SU-DHL-6 (cell line): ENCODE measurements around the gene CEP78.
"Not testable (repeated sequence)": the region's sequence is repeated elsewhere in the genome, so short reads cannot be mapped to it uniquely, and the experiment has no call there.

Experiments used
- EZH2phosphoT487 ChIP-seq: fragments of 200-600 bp; sonication (generic), shearing (Covaris generic); conservative IDR thresholded peaks from 2 replicates; pipeline ENCODE4 v1.6.1; 2018; ENCODE audit warnings: mild to moderate bottlenecking, antibody characterized with exemption, low read length, moderate library complexity, mixed read lengths
- TF ChIP-seq, protein P1 (sequence below): fragments of 200-600 bp; sonication (generic); IDR thresholded peaks from one replicate; pipeline ENCODE4 v1.5.1; 2017; ENCODE audit warnings: antibody characterized with exemption, mild to moderate bottlenecking, low read length, moderate library complexity; ENCODE audit not compliant: insufficient read depth, poor library complexity, severe bottlenecking

DNA sequence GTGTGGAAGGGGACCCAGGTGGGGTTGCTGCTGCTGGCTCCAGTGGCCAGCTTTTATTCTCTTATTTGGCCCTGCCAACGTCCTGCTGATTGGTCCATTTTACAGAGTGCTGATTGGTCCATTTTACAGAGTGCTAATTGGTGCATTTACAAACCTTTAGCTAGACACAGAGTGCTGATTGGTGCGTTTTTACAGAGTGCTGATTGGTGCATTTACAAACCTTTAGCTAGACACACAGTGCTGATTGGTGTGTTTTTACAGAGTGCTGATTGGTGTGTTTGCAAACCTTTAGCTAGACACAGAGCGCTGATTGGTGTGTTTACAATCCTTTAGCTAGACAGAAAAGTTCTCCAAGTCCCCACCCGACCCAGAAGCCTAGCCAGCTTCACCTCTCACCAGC is 48.3 kb downstream of the CEP78 start:
- TF ChIP-seq, protein P1, sequence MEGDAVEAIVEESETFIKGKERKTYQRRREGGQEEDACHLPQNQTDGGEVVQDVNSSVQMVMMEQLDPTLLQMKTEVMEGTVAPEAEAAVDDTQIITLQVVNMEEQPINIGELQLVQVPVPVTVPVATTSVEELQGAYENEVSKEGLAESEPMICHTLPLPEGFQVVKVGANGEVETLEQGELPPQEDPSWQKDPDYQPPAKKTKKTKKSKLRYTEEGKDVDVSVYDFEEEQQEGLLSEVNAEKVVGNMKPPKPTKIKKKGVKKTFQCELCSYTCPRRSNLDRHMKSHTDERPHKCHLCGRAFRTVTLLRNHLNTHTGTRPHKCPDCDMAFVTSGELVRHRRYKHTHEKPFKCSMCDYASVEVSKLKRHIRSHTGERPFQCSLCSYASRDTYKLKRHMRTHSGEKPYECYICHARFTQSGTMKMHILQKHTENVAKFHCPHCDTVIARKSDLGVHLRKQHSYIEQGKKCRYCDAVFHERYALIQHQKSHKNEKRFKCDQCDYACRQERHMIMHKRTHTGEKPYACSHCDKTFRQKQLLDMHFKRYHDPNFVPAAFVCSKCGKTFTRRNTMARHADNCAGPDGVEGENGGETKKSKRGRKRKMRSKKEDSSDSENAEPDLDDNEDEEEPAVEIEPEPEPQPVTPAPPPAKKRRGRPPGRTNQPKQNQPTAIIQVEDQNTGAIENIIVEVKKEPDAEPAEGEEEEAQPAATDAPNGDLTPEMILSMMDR, result not testable (repeated sequence)
- not testable (repeated sequence) for TF ChIP-seq EZH2phosphoT487
